ENCODE measurements around the gene NFE2L3. TPM values are rescaled to one million over a fixed set of nuclear protein-coding genes. Genes with fewer than 3 reads are reported as not detected.

Gene NFE2L3
- total and polyA plus RNA-seq, 9 of the 15 experiments (the other 6 are each of a cell fraction or from before 2014, with no cell fraction given): 2.9 to 16.9 (median 12.4) TPM

DNA sequence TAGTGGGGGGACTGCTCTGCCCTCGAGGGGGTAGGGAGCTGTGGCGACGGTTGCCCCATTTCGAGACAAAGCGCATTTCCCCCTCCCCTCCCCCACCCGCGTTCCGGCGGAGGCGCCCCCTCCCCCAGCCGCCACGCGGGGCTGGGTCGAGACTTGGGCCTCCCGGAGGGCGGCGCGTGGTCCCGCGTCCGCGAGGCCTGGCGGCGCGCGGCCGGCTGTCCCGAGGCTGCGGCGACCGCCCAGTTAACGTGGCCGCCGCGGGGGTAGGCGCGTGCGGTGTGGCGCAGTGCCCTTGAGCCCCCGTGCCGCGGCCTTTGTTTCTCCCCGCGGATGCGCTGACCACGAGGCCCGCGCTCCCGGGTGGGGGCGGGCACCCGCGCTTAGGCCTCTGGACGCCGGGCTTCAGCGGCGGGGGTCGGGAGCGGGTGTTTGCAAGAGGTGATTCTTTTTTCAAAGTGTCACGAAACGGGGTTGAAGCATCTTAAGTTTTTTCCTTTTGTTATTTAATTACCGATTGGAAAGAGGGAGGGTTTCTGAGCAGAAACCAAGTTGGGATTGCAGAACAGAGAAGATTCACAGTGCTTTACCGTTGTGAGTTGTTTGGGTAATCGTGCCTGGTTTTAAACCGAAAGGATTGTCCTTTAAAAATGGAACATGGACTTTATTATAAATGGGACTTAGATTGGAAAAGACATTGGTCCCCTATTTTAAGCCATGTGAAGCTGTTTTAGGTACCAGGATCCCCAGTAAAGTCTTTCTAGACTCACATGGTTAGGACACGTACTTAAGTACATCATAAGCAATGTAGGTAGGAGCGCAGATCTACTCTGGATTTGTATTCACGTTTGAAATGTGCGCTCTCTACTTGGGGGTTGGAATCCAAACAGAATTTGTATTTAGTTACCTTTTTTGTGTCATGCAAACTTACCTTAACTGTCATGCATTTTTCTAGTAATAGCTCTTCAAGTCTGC lies 50.3 kb downstream of the NFE2L3 start (continued):
- TF ChIP-seq GATAD2B (IDR thresholded peaks at IDR 0.05; ENCODE audit: borderline replicate concordance) (no peak; the same call in 1 of the 2 replicates), ZNF175 (CRISPR knock-in tag; IDR thresholded peaks at IDR 0.05; ENCODE audit: low read depth) (no peak), ASH1L (IDR thresholded peaks at IDR 0.05; ENCODE audit: borderline replicate concordance, low read depth, partially characterized antibody) (no peak), ELF1 (tag; IDR thresholded peaks at IDR 0.05) (no peak), GATA2 (CRISPR knock-in tag; IDR thresholded peaks at IDR 0.05) (no peak), ZNF76 (CRISPR knock-in tag; IDR thresholded peaks at IDR 0.05; ENCODE audit: borderline replicate concordance) (no peak), ETS2 (tag; IDR thresholded peaks at IDR 0.05; ENCODE audit: borderline replicate concordance, poor library complexity, severe bottlenecking) (no peak), NFIC (IDR thresholded peaks at IDR 0.05) (no peak), RUNX1 (IDR thresholded peaks at IDR 0.05; ENCODE audit: low read depth) (no peak), GTF2E2 (tag; IDR thresholded peaks at IDR 0.05) (peak; percentile 72; the same call in 1 of the 2 replicates), ZNF668 (CRISPR knock-in tag; IDR thresholded peaks at IDR 0.05) (no peak), SNRNP70 (optimal IDR thresholded peaks at IDR 0.05; ENCODE audit: low read depth, low read length) (no peak), PHTF2 (CRISPR knock-in tag; IDR thresholded peaks at IDR 0.05) (no peak), HNRNPUL1 (IDR thresholded peaks at IDR 0.05; ENCODE audit: low read length) (no peak), KDM2B (CRISPR knock-in tag; IDR thresholded peaks at IDR 0.05) (no peak), KAT7 (CRISPR knock-in tag; IDR thresholded peaks at IDR 0.05; ENCODE audit: borderline replicate concordance) (peak; percentile 36; the same call in 1 of the 2 replicates), BCL6 (CRISPR knock-in tag; IDR thresholded peaks at IDR 0.05) (no peak), GATAD2A (IDR thresholded peaks at IDR 0.05) (no peak), MTF1 (CRISPR knock-in tag; IDR thresholded peaks at IDR 0.05; ENCODE audit: borderline replicate concordance) (no peak)
- TF ChIP-seq, protein P1, sequence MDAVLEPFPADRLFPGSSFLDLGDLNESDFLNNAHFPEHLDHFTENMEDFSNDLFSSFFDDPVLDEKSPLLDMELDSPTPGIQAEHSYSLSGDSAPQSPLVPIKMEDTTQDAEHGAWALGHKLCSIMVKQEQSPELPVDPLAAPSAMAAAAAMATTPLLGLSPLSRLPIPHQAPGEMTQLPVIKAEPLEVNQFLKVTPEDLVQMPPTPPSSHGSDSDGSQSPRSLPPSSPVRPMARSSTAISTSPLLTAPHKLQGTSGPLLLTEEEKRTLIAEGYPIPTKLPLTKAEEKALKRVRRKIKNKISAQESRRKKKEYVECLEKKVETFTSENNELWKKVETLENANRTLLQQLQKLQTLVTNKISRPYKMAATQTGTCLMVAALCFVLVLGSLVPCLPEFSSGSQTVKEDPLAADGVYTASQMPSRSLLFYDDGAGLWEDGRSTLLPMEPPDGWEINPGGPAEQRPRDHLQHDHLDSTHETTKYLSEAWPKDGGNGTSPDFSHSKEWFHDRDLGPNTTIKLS (IDR thresholded peaks at IDR 0.05; ENCODE audit: borderline replicate concordance, low read depth): no peak
- TF ChIP-seq, protein P2, sequence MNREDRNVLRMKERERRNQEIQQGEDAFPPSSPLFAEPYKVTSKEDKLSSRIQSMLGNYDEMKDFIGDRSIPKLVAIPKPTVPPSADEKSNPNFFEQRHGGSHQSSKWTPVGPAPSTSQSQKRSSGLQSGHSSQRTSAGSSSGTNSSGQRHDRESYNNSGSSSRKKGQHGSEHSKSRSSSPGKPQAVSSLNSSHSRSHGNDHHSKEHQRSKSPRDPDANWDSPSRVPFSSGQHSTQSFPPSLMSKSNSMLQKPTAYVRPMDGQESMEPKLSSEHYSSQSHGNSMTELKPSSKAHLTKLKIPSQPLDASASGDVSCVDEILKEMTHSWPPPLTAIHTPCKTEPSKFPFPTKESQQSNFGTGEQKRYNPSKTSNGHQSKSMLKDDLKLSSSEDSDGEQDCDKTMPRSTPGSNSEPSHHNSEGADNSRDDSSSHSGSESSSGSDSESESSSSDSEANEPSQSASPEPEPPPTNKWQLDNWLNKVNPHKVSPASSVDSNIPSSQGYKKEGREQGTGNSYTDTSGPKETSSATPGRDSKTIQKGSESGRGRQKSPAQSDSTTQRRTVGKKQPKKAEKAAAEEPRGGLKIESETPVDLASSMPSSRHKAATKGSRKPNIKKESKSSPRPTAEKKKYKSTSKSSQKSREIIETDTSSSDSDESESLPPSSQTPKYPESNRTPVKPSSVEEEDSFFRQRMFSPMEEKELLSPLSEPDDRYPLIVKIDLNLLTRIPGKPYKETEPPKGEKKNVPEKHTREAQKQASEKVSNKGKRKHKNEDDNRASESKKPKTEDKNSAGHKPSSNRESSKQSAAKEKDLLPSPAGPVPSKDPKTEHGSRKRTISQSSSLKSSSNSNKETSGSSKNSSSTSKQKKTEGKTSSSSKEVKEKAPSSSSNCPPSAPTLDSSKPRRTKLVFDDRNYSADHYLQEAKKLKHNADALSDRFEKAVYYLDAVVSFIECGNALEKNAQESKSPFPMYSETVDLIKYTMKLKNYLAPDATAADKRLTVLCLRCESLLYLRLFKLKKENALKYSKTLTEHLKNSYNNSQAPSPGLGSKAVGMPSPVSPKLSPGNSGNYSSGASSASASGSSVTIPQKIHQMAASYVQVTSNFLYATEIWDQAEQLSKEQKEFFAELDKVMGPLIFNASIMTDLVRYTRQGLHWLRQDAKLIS (CRISPR knock-in tag; IDR thresholded peaks at IDR 0.05): peak; percentile 5; the same call in 1 of the 2 replicates
- TF ChIP-seq, protein P3, sequence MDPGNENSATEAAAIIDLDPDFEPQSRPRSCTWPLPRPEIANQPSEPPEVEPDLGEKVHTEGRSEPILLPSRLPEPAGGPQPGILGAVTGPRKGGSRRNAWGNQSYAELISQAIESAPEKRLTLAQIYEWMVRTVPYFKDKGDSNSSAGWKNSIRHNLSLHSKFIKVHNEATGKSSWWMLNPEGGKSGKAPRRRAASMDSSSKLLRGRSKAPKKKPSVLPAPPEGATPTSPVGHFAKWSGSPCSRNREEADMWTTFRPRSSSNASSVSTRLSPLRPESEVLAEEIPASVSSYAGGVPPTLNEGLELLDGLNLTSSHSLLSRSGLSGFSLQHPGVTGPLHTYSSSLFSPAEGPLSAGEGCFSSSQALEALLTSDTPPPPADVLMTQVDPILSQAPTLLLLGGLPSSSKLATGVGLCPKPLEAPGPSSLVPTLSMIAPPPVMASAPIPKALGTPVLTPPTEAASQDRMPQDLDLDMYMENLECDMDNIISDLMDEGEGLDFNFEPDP (CRISPR knock-in tag; IDR thresholded peaks at IDR 0.05): no peak
